Measurements from ENCODE around the gene CHD9NB. TPM values are rescaled to one million over a fixed set of nuclear protein-coding genes. Genes with fewer than 3 reads are reported as not detected.
A peak's percentile ranks its signal among the peaks of the same experiment; 100 is the strongest.

CHD9NB gene
- total and polyA plus RNA-seq, 9 of the 15 experiments (the other 6 are each of a cell fraction or from before 2014, with no cell fraction given), result 0.06 to 0.10 (median 0.07) TPM; not detected in 6

- WGBS (ENCODE audit: insufficient coverage, low coverage, missing lambda C conversion rate), result 1% methylated on average over 11 of the region's 11 CpGs
- FAIRE-seq, result no peak
Measured at GRCh38 chr16:53043986-53044601, 8.6 kb downstream of the CHD9NB start.

DNA sequence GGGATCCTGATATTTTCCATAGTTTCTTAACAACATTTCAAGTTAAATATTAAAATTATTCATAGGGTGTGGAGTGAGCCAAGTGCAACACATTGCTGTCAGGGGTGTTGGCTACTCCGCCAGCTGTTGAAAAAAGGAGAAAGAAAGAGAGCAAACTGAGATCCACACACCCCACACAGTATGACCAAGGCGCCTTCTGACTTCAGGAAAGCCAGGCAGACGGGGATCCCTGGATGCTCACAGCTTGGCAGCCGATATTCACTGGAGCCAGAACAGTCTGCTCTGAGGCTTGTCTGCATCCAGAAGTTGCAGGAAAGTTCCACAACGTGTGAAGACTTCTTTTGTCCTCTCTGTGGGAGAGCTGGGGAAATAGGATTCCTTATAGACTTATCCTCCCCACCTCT is 9.3 kb downstream of the CHD9NB start:
- intact Hi-C loops (cut with micrococcal nuclease) (no loop called here), in situ Hi-C loops (cut with MboI) (no loop called here)
- Histone ChIP-seq H3K9me1 (ENCODE audit: control insufficient read depth, insufficient read depth, low read length) (no peaks in the 10 kb centered on the region), H2AFZ (ENCODE audit: low read depth, low read length) (no peak overlapping the region), H4K20me1 (replicated peaks; ENCODE audit: control insufficient read depth, insufficient read depth, low read length) (no peaks in the 10 kb centered on the region), H3K4me1 (replicated peaks in 1 of 2; ENCODE audit: control insufficient read depth in 2 of 2, insufficient read depth in 2 of 2, low read length in 2 of 2) (no peaks in the 10 kb centered on the region), H3K79me2 (ENCODE audit: control insufficient read depth, insufficient read depth, low read length) (no peaks in the 10 kb centered on the region), H3K27ac (ENCODE audit: extremely low read depth, low read depth, low read length) (no peak overlapping the region), H3K9me3 (replicated peaks; ENCODE audit: control insufficient read depth, insufficient read depth, low read depth, low read length) (no peaks in the 10 kb centered on the region), H3K9ac (ENCODE audit: insufficient read depth in 1 of 2, low read depth in 2 of 2, low read length in 2 of 2) (no peak overlapping the region), H3K27me3 (ENCODE audit: control insufficient read depth in 2 of 2, insufficient read depth in 2 of 2, low read length in 2 of 2) (peaks cover 22% of the 10 kb centered on the region in 2 experiments; a peak in 4 of 5 replicates), H3K4me3 (no peak overlapping the region), H3K36me3 (ENCODE audit: control insufficient read depth, insufficient read depth, low read length) (no peaks in the 10 kb centered on the region), H3K4me2 (ENCODE audit: insufficient read depth, low read length) (no peak overlapping the region)
- 2% methylated on average over 5 of the region's 5 CpGs for whole genome bisulfite sequencing (ENCODE audit: insufficient coverage, low coverage, missing lambda C conversion rate)
- no peak for DNase-seq (ENCODE audit: extremely low read depth in 1 of 4, low spot score in 3 of 4)
- ChIA-PET CTCF (ENCODE audit: low intra/inter-chr PET ratio) (no interaction called here), POLR2A (interaction anchor here (1.1 kb wide), 2 partner anchors 10 to 12 kb away, joined by 3 to 5 read pairs; partner anchors contain the start of gene CHD9)
- no peak for TF ChIP-seq ZC3H11A (IDR thresholded peaks at IDR 0.05; ENCODE audit: low read depth, low read length)
- no peak for FAIRE-seq
- BruUV-seq (replicated peaks), result no TSS peak
- ATAC-seq, result peak; percentile 28; the same call in 1 of the 3 replicates

More at GRCh38 chr16:53043986-53044601, 8.6 kb downstream of the CHD9NB start:
- no peak overlapping the region for H3K9ac ChIP-seq (ENCODE audit: insufficient read depth in 1 of 2, low read depth in 2 of 2, low read length in 2 of 2)
- no peaks in the 10 kb centered on the region for H3K9me3 ChIP-seq (replicated peaks; ENCODE audit: control insufficient read depth, insufficient read depth, low read depth, low read length)
- no peaks in the 10 kb centered on the region for H3K9me1 ChIP-seq (ENCODE audit: control insufficient read depth, insufficient read depth, low read length)
- in situ Hi-C loops (cut with MboI), result no loop called here
- no peak overlapping the region for H2AFZ ChIP-seq (ENCODE audit: low read depth, low read length)
- DNase-seq (ENCODE audit: extremely low read depth in 1 of 4, low spot score in 3 of 4), result no peak
- H3K4me3 ChIP-seq, result no peak overlapping the region
- ChIA-PET CTCF (ENCODE audit: low intra/inter-chr PET ratio) (no interaction called here), POLR2A (interaction anchor here (1.1 kb wide), 2 partner anchors 10 to 11 kb away, joined by 3 to 5 read pairs; partner anchors contain the start of gene CHD9)
- H3K27ac ChIP-seq (ENCODE audit: extremely low read depth, low read depth, low read length), result no peak overlapping the region
- H3K79me2 ChIP-seq (ENCODE audit: control insufficient read depth, insufficient read depth, low read length), result no peaks in the 10 kb centered on the region
- ATAC-seq, result peak; percentile 53
- TF ChIP-seq CXXC5 (CRISPR knock-in tag; IDR thresholded peaks at IDR 0.05) (no peak), EHMT2 (IDR thresholded peaks at IDR 0.05) (no peak), RFX1 (IDR thresholded peaks at IDR 0.05) (peak; percentile 33; the same call in 1 of the 2 replicates), MEF2D (tag; conservative IDR thresholded peaks at IDR 0.05; ENCODE audit: low read depth) (no peak)
- no peaks in the 10 kb centered on the region for H4K20me1 ChIP-seq (replicated peaks; ENCODE audit: control insufficient read depth, insufficient read depth, low read length)
- intact Hi-C loops (cut with micrococcal nuclease), result no loop called here
- H3K27me3 ChIP-seq (ENCODE audit: control insufficient read depth in 2 of 2, insufficient read depth in 2 of 2, low read length in 2 of 2), result peaks cover 22% of the 10 kb centered on the region in 2 experiments; a peak in 4 of 5 replicates
- H3K36me3 ChIP-seq (ENCODE audit: control insufficient read depth, insufficient read depth, low read length), result no peaks in the 10 kb centered on the region
- H3K4me1 ChIP-seq (replicated peaks in 1 of 2; ENCODE audit: control insufficient read depth in 2 of 2, insufficient read depth in 2 of 2, low read length in 2 of 2), result no peaks in the 10 kb centered on the region
- H3K4me2 ChIP-seq (ENCODE audit: insufficient read depth, low read length), result no peak overlapping the region
- no TSS peak for BruUV-seq (replicated peaks)

All from K562 (cell line).